ENCODE measurements around the gene KIF6.

- TF ChIP-seq POLR2AphosphoS5 (IDR thresholded peaks at IDR 0.05; ENCODE audit: borderline replicate concordance, low read depth, low read length) (no peak), EZH2 (IDR thresholded peaks at IDR 0.05) (no peak), FOXP2 (optimal IDR thresholded peaks at IDR 0.05; ENCODE audit: control extremely low read depth, extremely low read length, insufficient read depth) (no peak)
These were observed 115.0 kb downstream of the KIF6 start for GRCh38 chr6:39610221-39610620.
